WI38 (cell line): ENCODE data around the gene KANSL1.

Experiments used
- H3K4me3 ChIP-seq: 2 replicates; pipeline ENCODE4 v1.5.1; 2011; ENCODE audit warnings: low read depth, mild to moderate bottlenecking, control low read depth, low read length
- CTCF ChIP-seq: IDR thresholded peaks from 2 replicates; pipeline ENCODE4 v1.5.1; 2012; ENCODE audit warnings: low read depth, mild to moderate bottlenecking, control low read depth, low read length

KANSL1 gene

GRCh38 chr17:46135126-46135812, 58.0 kb downstream of the KANSL1 start:
- H3K4me3 ChIP-seq, result no peak overlapping the region
- no peak for TF ChIP-seq CTCF

GRCh38 chr17:46129302-46129701, 63.9 kb downstream of the KANSL1 start:
- TF ChIP-seq CTCF, result no peak
- no peak overlapping the region for H3K4me3 ChIP-seq

GRCh38 chr17:46128453-46128852, 64.8 kb downstream of the KANSL1 start:
- no peak for TF ChIP-seq CTCF
- no peak overlapping the region for H3K4me3 ChIP-seq

GRCh38 chr17:46127524-46127923, 65.7 kb downstream of the KANSL1 start:
- no peak for TF ChIP-seq CTCF
- no peak overlapping the region for H3K4me3 ChIP-seq

- TF ChIP-seq CTCF, result no peak
These were observed 66.4 kb downstream of the KANSL1 start for GRCh38 chr17:46126840-46127239.

GRCh38 chr17:46125831-46126230, 67.4 kb downstream of the KANSL1 start:
- no peak for TF ChIP-seq CTCF
- H3K4me3 ChIP-seq, result no peak overlapping the region

More at GRCh38 chr17:46126840-46127239, 66.4 kb downstream of the KANSL1 start:
- no peak overlapping the region for H3K4me3 ChIP-seq

GRCh38 chr17:46124695-46125592, 68.3 kb downstream of the KANSL1 start:
- TF ChIP-seq CTCF, result no peak
- H3K4me3 ChIP-seq, result no peak overlapping the region
